Measurements from ENCODE around the gene TAAR1.

DNA sequence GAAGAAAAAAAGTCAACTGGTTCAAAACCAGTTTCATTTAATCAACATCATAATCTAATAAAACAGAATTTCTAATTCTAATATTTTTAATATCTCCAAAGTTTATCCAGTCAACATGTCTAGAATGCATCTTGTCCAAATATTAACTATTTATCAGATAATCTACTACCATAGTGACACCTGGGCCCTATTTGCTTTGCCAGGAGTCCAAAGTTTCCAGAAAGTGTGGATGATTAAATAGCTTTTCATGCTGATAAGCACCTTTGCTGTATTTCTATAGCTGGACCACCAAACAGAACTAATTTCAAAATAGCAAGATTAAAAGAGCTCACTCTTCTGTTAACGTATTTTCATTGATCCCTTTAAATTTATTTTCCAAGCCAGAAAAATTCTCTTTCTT is 12.3 kb upstream of the TAAR1 start:
- TF ChIP-seq POLR2A (IDR thresholded peaks at IDR 0.05) = no peak
- TF ChIP-seq, protein P1, sequence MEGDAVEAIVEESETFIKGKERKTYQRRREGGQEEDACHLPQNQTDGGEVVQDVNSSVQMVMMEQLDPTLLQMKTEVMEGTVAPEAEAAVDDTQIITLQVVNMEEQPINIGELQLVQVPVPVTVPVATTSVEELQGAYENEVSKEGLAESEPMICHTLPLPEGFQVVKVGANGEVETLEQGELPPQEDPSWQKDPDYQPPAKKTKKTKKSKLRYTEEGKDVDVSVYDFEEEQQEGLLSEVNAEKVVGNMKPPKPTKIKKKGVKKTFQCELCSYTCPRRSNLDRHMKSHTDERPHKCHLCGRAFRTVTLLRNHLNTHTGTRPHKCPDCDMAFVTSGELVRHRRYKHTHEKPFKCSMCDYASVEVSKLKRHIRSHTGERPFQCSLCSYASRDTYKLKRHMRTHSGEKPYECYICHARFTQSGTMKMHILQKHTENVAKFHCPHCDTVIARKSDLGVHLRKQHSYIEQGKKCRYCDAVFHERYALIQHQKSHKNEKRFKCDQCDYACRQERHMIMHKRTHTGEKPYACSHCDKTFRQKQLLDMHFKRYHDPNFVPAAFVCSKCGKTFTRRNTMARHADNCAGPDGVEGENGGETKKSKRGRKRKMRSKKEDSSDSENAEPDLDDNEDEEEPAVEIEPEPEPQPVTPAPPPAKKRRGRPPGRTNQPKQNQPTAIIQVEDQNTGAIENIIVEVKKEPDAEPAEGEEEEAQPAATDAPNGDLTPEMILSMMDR (IDR thresholded peaks at IDR 0.05) = no peak
- TF ChIP-seq POLR2AphosphoS5 (IDR thresholded peaks at IDR 0.05; ENCODE audit: insufficient read depth in 1 of 2, low read depth in 1 of 2) = no peak
